IPS-15b (cell line): ENCODE results near the gene ITPR3.

Experiments
- H3K27me3 ChIP-seq: one replicate; pipeline ENCODE4 v1.6.1; 2013; ENCODE audit warnings: low read length; ENCODE audit not compliant: control insufficient read depth, insufficient read depth
- H3K36me3 ChIP-seq: one replicate; pipeline ENCODE4 v1.6.1; 2013; ENCODE audit warnings: low read length; ENCODE audit not compliant: control insufficient read depth, insufficient read depth
- H3K4me1 ChIP-seq: one replicate; pipeline ENCODE4 v1.6.1; 2013; ENCODE audit warnings: mild to moderate bottlenecking, low read length; ENCODE audit not compliant: control insufficient read depth, insufficient read depth
- H3K4me3 ChIP-seq: one replicate; pipeline ENCODE4 v1.5.1; 2013; ENCODE audit warnings: low read depth, low read length
- H3K9ac ChIP-seq: one replicate; pipeline ENCODE4 v1.6.1; 2013; ENCODE audit warnings: low read depth, mild to moderate bottlenecking, low read length
- H3K9me3 ChIP-seq: one replicate; pipeline ENCODE4 v1.6.1; 2013; ENCODE audit warnings: mild to moderate bottlenecking, low read length; ENCODE audit not compliant: control insufficient read depth, insufficient read depth

ITPR3 gene

DNA sequence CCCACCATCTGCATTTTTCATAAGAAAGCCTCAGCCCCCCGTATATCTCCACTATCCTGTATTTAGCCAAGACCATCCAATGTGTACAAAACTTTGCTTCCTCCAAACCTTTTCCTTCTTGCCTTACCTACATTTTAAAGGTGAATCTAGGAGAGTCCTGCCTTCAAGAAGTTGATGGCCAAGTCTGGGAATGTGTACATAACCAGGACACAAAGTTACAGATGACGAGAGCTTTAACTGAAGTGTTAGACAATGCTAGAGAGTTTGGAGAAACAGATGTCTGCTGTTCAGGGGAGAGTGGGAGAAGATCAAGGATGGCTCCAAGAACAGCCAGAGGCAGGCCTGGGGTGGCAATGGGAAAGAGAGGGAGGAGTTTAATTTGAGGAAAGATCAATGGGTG lies 92.7 kb downstream of the ITPR3 start:
- no peak overlapping the region for H3K9ac ChIP-seq
- H3K4me1 ChIP-seq, result peaks cover 8% of the 10 kb centered on the region
- no peaks in the 10 kb centered on the region for H3K9me3 ChIP-seq
- H3K27me3 ChIP-seq, result no peaks in the 10 kb centered on the region
- H3K4me3 ChIP-seq, result no peak overlapping the region
- H3K36me3 ChIP-seq, result peaks cover 14% of the 10 kb centered on the region

- no peak overlapping the region for H3K9ac ChIP-seq
- peaks cover 9% of the 10 kb centered on the region for H3K36me3 ChIP-seq
- H3K9me3 ChIP-seq, result no peaks in the 10 kb centered on the region
- H3K4me1 ChIP-seq, result peaks cover 8% of the 10 kb centered on the region
- H3K27me3 ChIP-seq, result no peaks in the 10 kb centered on the region
- no peak overlapping the region for H3K4me3 ChIP-seq
Observed at GRCh38 chr6:33714385-33715040, 93.4 kb downstream of the ITPR3 start.

- no peaks in the 10 kb centered on the region for H3K27me3 ChIP-seq
- no peak overlapping the region for H3K9ac ChIP-seq
- no peaks in the 10 kb centered on the region for H3K36me3 ChIP-seq
- no peak overlapping the region for H3K4me3 ChIP-seq
- no peaks in the 10 kb centered on the region for H3K9me3 ChIP-seq
- peaks cover 3% of the 10 kb centered on the region for H3K4me1 ChIP-seq
Observed at GRCh38 chr6:33716379-33716778, 95.3 kb downstream of the ITPR3 start.

GRCh38 chr6:33716890-33717632 lies 95.9 kb downstream of the ITPR3 start:
- H3K36me3 ChIP-seq, result no peaks in the 10 kb centered on the region
- H3K4me3 ChIP-seq, result no peak overlapping the region
- no peaks in the 10 kb centered on the region for H3K27me3 ChIP-seq
- H3K9me3 ChIP-seq, result no peaks in the 10 kb centered on the region
- peaks cover under 1% of the 10 kb centered on the region for H3K4me1 ChIP-seq
- no peak overlapping the region for H3K9ac ChIP-seq

DNA sequence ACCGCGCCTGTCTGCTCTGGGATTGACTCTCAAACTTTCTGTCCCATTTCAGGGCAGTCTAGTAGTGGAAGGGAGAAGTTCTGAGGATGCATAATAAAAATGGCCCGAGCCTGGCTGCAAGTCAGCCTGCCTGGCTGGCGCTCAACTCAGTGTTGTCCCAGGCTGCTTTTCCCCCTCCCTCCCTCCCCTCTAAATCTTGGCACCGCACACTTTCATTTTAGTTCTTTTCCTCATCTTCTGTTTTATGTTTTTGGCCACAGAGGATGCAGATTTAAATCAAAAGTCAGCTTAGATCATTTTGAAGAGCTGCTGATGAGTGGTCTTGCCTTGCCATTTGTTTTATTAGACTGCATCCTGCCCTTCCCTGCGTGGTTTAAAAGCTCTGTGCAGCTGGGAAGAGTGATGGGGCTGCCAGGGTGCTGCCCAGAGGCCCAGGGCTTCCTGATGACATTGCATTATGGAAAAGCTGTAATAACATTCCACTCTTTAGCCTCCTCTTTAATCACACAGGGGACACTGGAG lies 96.9 kb downstream of the ITPR3 start:
- Histone ChIP-seq H3K4me3 (no peak overlapping the region), H3K27me3 (no peaks in the 10 kb centered on the region), H3K9me3 (no peaks in the 10 kb centered on the region), H3K9ac (no peak overlapping the region), H3K4me1 (no peaks in the 10 kb centered on the region), H3K36me3 (no peaks in the 10 kb centered on the region)

GRCh38 chr6:33718713-33719112 lies 97.6 kb downstream of the ITPR3 start:
- Histone ChIP-seq H3K4me1 (no peaks in the 10 kb centered on the region), H3K36me3 (no peaks in the 10 kb centered on the region), H3K27me3 (no peaks in the 10 kb centered on the region), H3K9me3 (no peaks in the 10 kb centered on the region), H3K4me3 (no peak overlapping the region), H3K9ac (no peak overlapping the region)

- Histone ChIP-seq H3K4me1 (no peaks in the 10 kb centered on the region), H3K4me3 (no peak overlapping the region)
Observed at GRCh38 chr6:33719326-33719987, 98.3 kb downstream of the ITPR3 start.

GRCh38 chr6:33720998-33721397 lies 99.9 kb downstream of the ITPR3 start:
- H3K36me3 ChIP-seq, result no peaks in the 10 kb centered on the region
- H3K9ac ChIP-seq, result no peak overlapping the region
- H3K4me3 ChIP-seq, result no peak overlapping the region
- H3K27me3 ChIP-seq, result no peaks in the 10 kb centered on the region
- H3K9me3 ChIP-seq, result no peaks in the 10 kb centered on the region
- H3K4me1 ChIP-seq, result no peaks in the 10 kb centered on the region

More at GRCh38 chr6:33719326-33719987, 98.3 kb downstream of the ITPR3 start:
- no peaks in the 10 kb centered on the region for H3K36me3 ChIP-seq
- no peaks in the 10 kb centered on the region for H3K9me3 ChIP-seq
- H3K27me3 ChIP-seq, result no peaks in the 10 kb centered on the region
- no peak overlapping the region for H3K9ac ChIP-seq

DNA sequence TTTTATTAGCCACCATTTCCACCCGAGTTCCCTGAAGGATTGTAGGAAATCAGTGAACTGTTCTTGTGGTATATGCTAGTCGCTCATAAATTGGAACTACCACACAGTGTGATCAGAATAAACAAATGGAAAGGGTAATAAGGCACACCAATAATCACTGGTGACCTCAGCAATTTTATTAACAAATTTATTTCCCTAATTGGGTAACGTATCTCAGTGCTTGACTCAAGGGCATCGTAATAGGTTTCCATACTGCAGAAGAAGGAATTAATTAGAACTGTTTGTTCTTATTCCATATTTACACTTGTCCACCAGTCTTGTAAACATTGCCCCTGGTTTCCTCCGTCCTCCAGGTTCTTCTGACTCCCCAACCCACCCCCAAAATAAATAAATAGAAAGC lies 100.4 kb downstream of the ITPR3 start:
- Histone ChIP-seq H3K36me3 (peaks cover 2% of the 10 kb centered on the region), H3K4me3 (no peak overlapping the region), H3K9ac (no peak overlapping the region), H3K9me3 (no peaks in the 10 kb centered on the region), H3K4me1 (no peaks in the 10 kb centered on the region), H3K27me3 (no peaks in the 10 kb centered on the region)

GRCh38 chr6:33722103-33722623 lies 101.0 kb downstream of the ITPR3 start:
- Histone ChIP-seq H3K4me3 (no peak overlapping the region), H3K9ac (no peak overlapping the region), H3K9me3 (no peaks in the 10 kb centered on the region), H3K36me3 (peaks cover 2% of the 10 kb centered on the region), H3K27me3 (no peaks in the 10 kb centered on the region), H3K4me1 (no peaks in the 10 kb centered on the region)

GRCh38 chr6:33723371-33724085 lies 102.4 kb downstream of the ITPR3 start:
- no peaks in the 10 kb centered on the region for H3K9me3 ChIP-seq
- no peak overlapping the region for H3K9ac ChIP-seq
- H3K4me1 ChIP-seq, result no peaks in the 10 kb centered on the region
- H3K27me3 ChIP-seq, result no peaks in the 10 kb centered on the region
- H3K4me3 ChIP-seq, result no peak overlapping the region
- H3K36me3 ChIP-seq, result peaks cover 2% of the 10 kb centered on the region
